ENCODE measurements around the gene PRR15L.
"Not testable (repeated sequence)": the region's sequence is repeated elsewhere in the genome, so short reads cannot be mapped to it uniquely, and the experiment has no call there.

The PRR15L gene

GRCh38 chr17:47937941-47938340 is 19.7 kb downstream of the PRR15L start:
- no peak for DNase-seq (ENCODE audit: low read depth in 2 of 2, low spot score in 1 of 2)

DNA sequence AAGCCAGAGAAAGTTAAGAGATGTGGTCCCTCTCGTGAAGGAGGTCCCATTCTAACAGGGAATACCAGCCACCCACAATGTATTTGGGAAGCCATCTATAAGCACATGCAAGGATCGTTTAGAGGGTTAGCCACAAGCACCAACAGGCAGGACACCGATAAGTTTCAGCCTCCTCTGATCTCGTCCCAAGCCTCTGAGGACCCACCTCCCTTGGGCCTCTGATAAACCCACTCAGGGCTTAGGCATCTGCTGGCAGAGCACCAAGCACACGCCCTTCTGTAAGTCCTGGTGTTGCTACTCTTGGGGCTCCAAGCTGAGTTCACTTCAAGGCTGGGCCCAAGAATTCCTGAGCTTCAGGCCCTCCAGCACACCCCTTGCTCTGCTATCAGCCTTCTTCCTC is 21.7 kb downstream of the PRR15L start:
- DNase-seq (ENCODE audit: low read depth in 2 of 2, low spot score in 1 of 2) = no peak

- not testable (repeated sequence) for DNase-seq (ENCODE audit: low read depth in 2 of 2, low spot score in 1 of 2)
Measured at GRCh38 chr17:47935468-47935867, 22.2 kb downstream of the PRR15L start.

DNA sequence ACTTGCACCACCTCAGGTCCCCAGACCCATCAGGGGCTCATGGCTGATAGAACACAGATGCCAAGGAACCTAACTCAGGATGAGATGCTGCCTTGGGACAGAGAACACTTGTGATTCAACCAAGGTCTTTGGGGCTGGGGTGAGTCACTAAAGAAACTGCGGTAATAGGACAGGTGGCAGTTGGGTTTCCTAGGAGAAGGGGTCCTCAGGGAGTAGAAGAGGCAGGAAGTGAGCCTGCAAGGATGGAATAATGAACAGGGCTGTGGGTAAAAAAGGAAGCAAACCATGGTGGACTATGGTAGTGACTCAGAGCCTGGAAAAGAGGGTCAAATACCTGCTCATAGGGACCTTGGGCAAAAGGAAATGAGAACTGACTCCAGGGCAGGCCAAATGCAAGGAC is 22.8 kb downstream of the PRR15L start:
- no peak for DNase-seq (ENCODE audit: low read depth in 2 of 2, low spot score in 1 of 2)

GRCh38 chr17:47931848-47932247 is 25.8 kb downstream of the PRR15L start:
- no peak for DNase-seq (ENCODE audit: low read depth in 2 of 2, low spot score in 1 of 2)

- no peak for DNase-seq (ENCODE audit: low read depth in 2 of 2, low spot score in 1 of 2)
Measured at GRCh38 chr17:47929218-47930000, 28.3 kb downstream of the PRR15L start.

GRCh38 chr17:47928415-47928814 is 29.3 kb downstream of the PRR15L start:
- no peak for DNase-seq (ENCODE audit: low read depth in 2 of 2, low spot score in 1 of 2)

GRCh38 chr17:47927821-47928400 is 29.8 kb downstream of the PRR15L start:
- DNase-seq (ENCODE audit: low read depth in 2 of 2, low spot score in 1 of 2) = no peak

- DNase-seq (ENCODE audit: low read depth in 2 of 2, low spot score in 1 of 2) = no peak
Measured at GRCh38 chr17:47925678-47925988, 32.0 kb downstream of the PRR15L start.

GRCh38 chr17:47924785-47925677 is 32.7 kb downstream of the PRR15L start:
- no peak for DNase-seq (ENCODE audit: low read depth in 2 of 2, low spot score in 1 of 2)

DNA sequence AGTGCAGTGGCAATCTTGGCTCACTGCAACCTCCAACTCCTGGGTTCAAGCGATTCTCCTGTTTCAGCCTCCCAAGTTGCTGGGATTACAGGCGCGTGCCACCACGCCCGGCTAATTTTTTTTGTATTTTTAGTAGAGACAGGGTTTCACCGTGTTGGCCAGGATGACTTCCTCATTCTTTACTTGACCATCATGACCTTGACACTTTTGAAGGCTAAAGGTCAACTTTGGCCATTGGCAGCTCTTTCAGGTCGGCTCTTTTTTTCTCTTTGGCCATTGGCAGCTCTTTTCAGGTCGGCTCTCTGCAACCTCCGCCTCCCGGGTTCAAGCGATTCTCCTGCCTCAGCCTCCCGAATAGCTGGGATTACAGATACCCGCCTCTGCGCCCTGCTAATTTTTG is 37.8 kb downstream of the PRR15L start:
- DNase-seq (ENCODE audit: low read depth in 2 of 2, low spot score in 1 of 2) = not testable (repeated sequence)

GRCh38 chr17:47918991-47919390 is 38.7 kb downstream of the PRR15L start:
- DNase-seq (ENCODE audit: low read depth in 2 of 2, low spot score in 1 of 2) = no peak

DNA sequence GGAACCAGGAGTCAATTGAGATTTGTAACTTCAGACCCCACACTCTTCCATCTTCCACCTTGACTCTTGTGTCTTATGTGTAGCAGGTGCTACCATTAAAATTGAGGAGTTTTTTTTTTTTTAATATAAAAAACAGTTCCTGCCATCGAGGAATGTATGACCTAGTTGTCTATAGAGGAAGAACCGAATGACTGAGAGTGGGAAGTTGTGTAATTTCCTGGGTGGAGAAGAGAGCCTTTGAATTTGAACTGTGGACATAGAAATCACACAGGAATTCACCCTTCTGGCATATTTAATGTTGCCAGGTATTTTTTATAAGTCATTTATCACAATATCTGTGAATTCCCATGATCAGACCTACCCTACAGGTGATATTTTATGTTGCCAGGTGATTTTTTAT is 39.7 kb downstream of the PRR15L start:
- DNase-seq (ENCODE audit: low read depth in 2 of 2, low spot score in 1 of 2) = no peak

DNA sequence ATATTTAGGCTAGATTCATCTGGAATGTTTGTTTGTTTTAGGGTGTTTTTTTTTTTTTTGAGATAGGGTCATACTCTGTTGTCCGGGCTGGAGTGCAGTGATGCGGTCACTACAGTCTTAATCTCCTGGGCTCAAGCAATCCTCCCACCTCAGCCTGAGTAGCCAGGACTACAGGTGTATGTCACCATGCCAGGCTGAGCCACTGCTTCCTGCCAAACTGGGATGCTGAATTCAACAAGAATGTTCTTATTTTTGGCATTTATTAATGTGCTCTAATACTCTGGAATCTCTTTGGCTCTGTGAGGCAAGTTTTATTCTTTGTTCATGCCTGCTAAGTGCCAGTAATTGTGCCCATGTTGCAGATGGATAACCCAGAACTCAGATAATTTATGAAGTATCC is 40.1 kb downstream of the PRR15L start:
- no peak for DNase-seq (ENCODE audit: low read depth in 2 of 2, low spot score in 1 of 2)

DNA sequence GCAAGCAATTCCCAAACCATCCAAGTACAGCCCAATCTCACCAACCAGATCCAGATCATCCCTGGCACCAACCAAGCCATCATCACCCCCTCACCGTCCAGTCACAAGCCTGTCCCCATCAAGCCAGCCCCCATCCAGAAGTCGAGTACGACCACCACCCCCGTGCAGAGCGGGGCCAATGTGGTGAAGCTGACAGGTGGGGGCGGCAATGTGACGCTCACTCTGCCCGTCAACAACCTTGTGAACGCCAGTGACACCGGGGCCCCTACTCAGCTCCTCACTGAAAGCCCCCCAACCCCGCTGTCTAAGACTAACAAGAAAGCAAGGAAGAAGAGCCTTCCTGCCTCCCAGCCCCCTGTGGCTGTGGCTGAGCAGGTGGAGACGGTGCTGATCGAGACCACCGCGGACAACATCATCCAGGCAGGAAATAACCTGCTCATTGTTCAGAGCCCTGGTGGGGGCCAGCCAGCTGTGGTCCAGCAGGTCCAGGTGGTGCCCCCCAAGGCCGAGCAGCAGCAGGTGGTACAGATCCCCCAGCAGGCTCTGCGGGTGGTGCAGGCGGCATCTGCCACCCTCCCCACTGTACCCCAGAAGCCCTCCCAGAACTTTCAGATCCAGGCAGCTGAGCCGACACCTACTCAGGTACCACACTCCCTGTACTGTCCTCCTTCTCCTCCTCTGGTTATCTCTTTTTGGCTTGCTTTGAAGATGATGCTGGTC is 41.0 kb downstream of the PRR15L start:
- DNase-seq (ENCODE audit: low read depth in 2 of 2, low spot score in 1 of 2) = no peak

DNA sequence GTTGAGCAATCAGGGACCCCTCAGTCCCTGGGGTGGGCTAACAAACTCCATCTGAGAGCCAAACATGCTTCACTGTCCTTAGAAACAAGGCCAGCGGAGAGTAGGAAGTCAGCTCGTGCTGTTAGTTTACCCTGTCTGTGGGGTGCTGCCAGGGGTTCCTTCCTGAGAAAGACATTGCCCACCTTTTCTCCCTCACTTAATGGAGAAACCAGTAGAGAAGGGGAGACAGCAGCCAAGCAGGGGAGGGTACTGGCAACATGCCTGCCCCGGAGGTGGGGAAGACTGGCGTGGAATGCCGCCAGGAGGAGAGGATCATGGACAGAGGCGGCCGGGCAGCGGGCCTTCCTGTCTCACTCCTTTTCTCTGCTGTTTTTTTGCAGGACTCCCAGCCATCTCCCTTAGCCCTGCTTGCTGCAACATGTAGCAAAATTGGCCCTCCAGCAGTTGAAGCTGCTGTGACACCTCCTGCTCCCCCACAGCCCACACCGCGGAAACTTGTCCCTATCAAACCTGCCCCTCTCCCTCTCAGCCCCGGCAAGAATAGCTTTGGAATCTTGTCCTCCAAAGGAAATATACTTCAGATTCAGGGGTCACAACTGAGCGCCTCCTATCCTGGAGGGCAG is 41.8 kb downstream of the PRR15L start:
- no peak for DNase-seq (ENCODE audit: low read depth in 2 of 2, low spot score in 1 of 2)

DNA sequence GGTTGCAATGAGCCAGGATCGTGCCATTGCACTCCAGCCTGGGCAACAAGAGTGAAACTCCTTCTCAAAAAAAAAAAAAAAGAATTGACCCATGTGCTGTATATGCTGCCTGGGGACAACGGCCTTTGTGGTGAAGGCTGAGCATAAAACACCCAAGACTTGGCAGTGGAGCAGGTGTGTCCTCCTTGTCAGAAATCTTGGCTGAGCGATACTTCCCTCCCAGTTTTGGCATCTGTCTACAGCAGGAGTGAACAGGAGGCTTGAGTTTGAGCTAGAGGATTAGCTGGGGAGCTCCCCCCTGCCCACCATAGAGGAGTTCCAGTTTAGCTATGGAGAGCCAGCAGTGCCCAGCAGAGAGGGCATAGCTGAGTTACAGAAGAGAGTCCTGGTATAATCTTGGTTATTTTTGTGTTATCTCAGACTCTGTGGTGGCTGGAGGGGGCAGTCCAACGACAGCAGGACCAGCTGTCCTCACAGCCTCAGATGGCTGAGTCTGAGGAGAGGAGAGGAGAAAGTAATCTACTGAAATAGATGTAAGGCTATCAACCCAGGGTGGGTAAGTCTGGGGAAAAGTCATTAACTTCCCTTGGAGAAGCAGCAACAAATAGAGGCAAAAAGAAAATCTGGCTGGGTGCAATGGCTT is 43.3 kb downstream of the PRR15L start:
- no peak for DNase-seq (ENCODE audit: low read depth in 2 of 2, low spot score in 1 of 2)

- no peak for DNase-seq (ENCODE audit: low read depth in 2 of 2, low spot score in 1 of 2)
Measured at GRCh38 chr17:47913050-47913449, 44.6 kb downstream of the PRR15L start.

DNA sequence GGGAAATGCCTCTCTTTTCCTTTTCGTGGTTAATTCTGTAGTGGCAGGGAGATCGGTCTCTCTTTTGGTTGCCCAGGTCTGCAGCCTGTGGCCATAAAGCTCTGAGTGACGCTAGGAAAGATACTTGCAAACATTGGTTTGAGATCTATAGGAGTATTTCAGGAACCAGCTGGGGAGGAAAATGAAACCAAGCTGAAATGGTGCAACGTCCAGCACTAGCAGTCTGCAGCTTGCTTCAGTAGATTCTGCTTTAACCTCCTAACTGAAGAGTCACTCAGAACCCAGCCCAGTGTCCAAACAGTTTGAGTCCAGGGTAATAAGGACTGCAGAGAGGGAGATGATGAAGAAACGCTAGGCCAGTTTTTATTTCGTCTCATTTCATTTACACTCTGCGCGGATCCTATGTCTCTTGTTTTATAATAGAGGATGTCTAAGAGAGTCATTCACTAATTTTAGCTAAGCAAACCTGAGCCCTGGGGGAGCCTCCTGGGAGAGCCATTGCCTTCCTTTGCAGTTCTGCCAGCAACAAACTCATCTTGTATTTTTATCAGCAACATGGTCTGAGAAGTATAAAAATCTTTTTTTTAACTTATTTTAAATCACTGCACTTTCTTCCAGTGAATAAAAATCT is 49.6 kb downstream of the PRR15L start:
- no peak for DNase-seq (ENCODE audit: low read depth in 2 of 2, low spot score in 1 of 2)

GRCh38 chr17:47906443-47906842 is 51.2 kb downstream of the PRR15L start:
- DNase-seq (ENCODE audit: low read depth in 2 of 2, low spot score in 1 of 2) = no peak

Data from stimulated activated CD8-positive, alpha-beta memory T cell treated with anti-CD3 and anti-CD28 coated beads, Interleukin-4, amount 100 ng/mL, for 1 hour (primary cell).